ENCODE results near the gene NPTXR.

Gene NPTXR

GRCh38 chr22:38853196-38853651, 9.4 kb upstream of the NPTXR start:
- Histone ChIP-seq H3K9me3 (ENCODE audit: control insufficient read depth, insufficient read depth, low read length) (no peaks in the 10 kb centered on the region), H3K36me3 (ENCODE audit: control insufficient read depth, low read length) (no peaks in the 10 kb centered on the region), H3K27me3 (ENCODE audit: control insufficient read depth, low read length) (peaks cover 56% of the 10 kb centered on the region), H4K20me1 (ENCODE audit: control insufficient read depth, insufficient read depth, low read depth, low read length) (no peaks in the 10 kb centered on the region), H3K4me3 (ENCODE audit: low read length) (no peak overlapping the region), H3K4me2 (ENCODE audit: low read length) (no peak overlapping the region), H3K9me2 (replicated peaks; ENCODE audit: control insufficient read depth, low read length) (no peaks in the 10 kb centered on the region), H3K79me2 (ENCODE audit: control insufficient read depth, low read length) (no peaks in the 10 kb centered on the region), H3F3A (ENCODE audit: control insufficient read depth, insufficient read depth) (no peaks in the 10 kb centered on the region), H3K27ac (ENCODE audit: low read depth, low read length) (no peak overlapping the region), H3K4me1 (ENCODE audit: control insufficient read depth, low read length) (no peaks in the 10 kb centered on the region)
- TF ChIP-seq CTCF (IDR thresholded peaks at IDR 0.05; ENCODE audit: low read depth, low read length, poor library complexity, severe bottlenecking) (no peak), EZH2phosphoT487 (IDR thresholded peaks at IDR 0.05; ENCODE audit: borderline replicate concordance, low read length) (no peak)

- no peak overlapping the region for H3K4me2 ChIP-seq (ENCODE audit: low read length)
- H3K4me1 ChIP-seq (ENCODE audit: control insufficient read depth, low read length) = no peaks in the 10 kb centered on the region
- peaks cover 63% of the 10 kb centered on the region for H3K27me3 ChIP-seq (ENCODE audit: control insufficient read depth, low read length)
- H3K27ac ChIP-seq (ENCODE audit: low read depth, low read length) = no peak overlapping the region
- no peak for TF ChIP-seq CTCF (IDR thresholded peaks at IDR 0.05; ENCODE audit: low read depth, low read length, poor library complexity, severe bottlenecking)
- no peak for TF ChIP-seq EZH2phosphoT487 (IDR thresholded peaks at IDR 0.05; ENCODE audit: borderline replicate concordance, low read length)
- no peaks in the 10 kb centered on the region for H3K79me2 ChIP-seq (ENCODE audit: control insufficient read depth, low read length)
- H3K4me3 ChIP-seq (ENCODE audit: low read length) = no peak overlapping the region
- no peaks in the 10 kb centered on the region for H3F3A ChIP-seq (ENCODE audit: control insufficient read depth, insufficient read depth)
- no peaks in the 10 kb centered on the region for H4K20me1 ChIP-seq (ENCODE audit: control insufficient read depth, insufficient read depth, low read depth, low read length)
- no peaks in the 10 kb centered on the region for H3K9me3 ChIP-seq (ENCODE audit: control insufficient read depth, insufficient read depth, low read length)
- no peaks in the 10 kb centered on the region for H3K36me3 ChIP-seq (ENCODE audit: control insufficient read depth, low read length)
- H3K9me2 ChIP-seq (replicated peaks; ENCODE audit: control insufficient read depth, low read length) = no peaks in the 10 kb centered on the region
Observed at GRCh38 chr22:38852522-38852921, 8.7 kb upstream of the NPTXR start.

GRCh38 chr22:38850941-38851849, 7.4 kb upstream of the NPTXR start:
- Histone ChIP-seq H3K4me1 (ENCODE audit: control insufficient read depth, low read length) (no peaks in the 10 kb centered on the region), H3F3A (ENCODE audit: control insufficient read depth, insufficient read depth) (no peaks in the 10 kb centered on the region), H3K9me3 (ENCODE audit: control insufficient read depth, insufficient read depth, low read length) (no peaks in the 10 kb centered on the region), H4K20me1 (ENCODE audit: control insufficient read depth, insufficient read depth, low read depth, low read length) (no peaks in the 10 kb centered on the region), H3K27ac (ENCODE audit: low read depth, low read length) (no peak overlapping the region), H3K9me2 (replicated peaks; ENCODE audit: control insufficient read depth, low read length) (no peaks in the 10 kb centered on the region), H3K36me3 (ENCODE audit: control insufficient read depth, low read length) (no peaks in the 10 kb centered on the region), H3K27me3 (ENCODE audit: control insufficient read depth, low read length) (peaks cover 71% of the 10 kb centered on the region), H3K4me3 (ENCODE audit: low read length) (no peak overlapping the region), H3K4me2 (ENCODE audit: low read length) (no peak overlapping the region), H3K79me2 (ENCODE audit: control insufficient read depth, low read length) (no peaks in the 10 kb centered on the region)
- TF ChIP-seq CTCF (IDR thresholded peaks at IDR 0.05; ENCODE audit: low read depth, low read length, poor library complexity, severe bottlenecking) = no peak
- TF ChIP-seq EZH2phosphoT487 (IDR thresholded peaks at IDR 0.05; ENCODE audit: borderline replicate concordance, low read length) = 0 out of 2 replicates have a peak, but pooled peaks have one; percentile 30
